ENCODE results near the gene ESRP2.

- TF ChIP-seq CTCF (IDR thresholded peaks at IDR 0.05) = no peak
- TF ChIP-seq POLR2A (IDR thresholded peaks at IDR 0.05) = no peak
- TF ChIP-seq EP300 (IDR thresholded peaks at IDR 0.05) = no peak
These were observed 49.8 kb upstream of the ESRP2 start for GRCh38 chr16:68285683-68286082.

All from tibial nerve (tissue), 4 donors.